GM12878 (cell line): ENCODE measurements around the gene DHX16. TPM values are rescaled to one million over a fixed set of nuclear protein-coding genes. Genes with fewer than 3 reads are reported as not detected.

Source experiments
- ATAC-seq: fragments of 200-7000 bp; cut with Tn5 transposase; 3 replicates; pipeline ENCODE4 v1.9.1; 2020; ENCODE audit warnings: mild to moderate bottlenecking, moderate library complexity
- BruUV-seq: library from RNA; stranded (reverse); fragments of 400-500 nt; replicated peaks from 2 replicates; lab custom pipeline; 2021; lab: Mats Ljungman, UMichigan
- CTCF ChIA-PET: fragments of 300-600 bp; sonication (Branson Sonifier 250); formaldehyde crosslinking; extraction: SDS; loops from one replicate; lab custom pipeline; 2021; ENCODE audit warnings: inconsistent platforms; lab: Yijun Ruan, JAX
- POLR2A ChIA-PET: fragments of 350-600 bp; formaldehyde crosslinking; extraction: SDS; loops from one replicate; lab custom pipeline; 2021; ENCODE audit warnings: inconsistent platforms; lab: Charles Lee
- RAD21 ChIA-PET: fragments of 300-600 bp; sonication (Branson Sonifier 250); formaldehyde crosslinking; loops from one replicate; lab custom pipeline; 2023; ENCODE audit warnings: antibody characterized with exemption; ENCODE audit not compliant: unreplicated experiment; lab: Charles Lee
- SMC1A ChIA-PET: fragments of 300-600 bp; sonication (Branson Sonifier 250); formaldehyde crosslinking; loops from one replicate; lab custom pipeline; 2023; ENCODE audit not compliant: unreplicated experiment, uncharacterized antibody; lab: Charles Lee
- DNase-seq: peaks from one replicate; pipeline ENCODE4 v3.0.0-alpha.2; 2011; ENCODE audit warnings: low read depth, low spot score
- FAIRE-seq: peaks from 3 replicates; lab custom pipeline; 2011; peaks lifted over from hg19 to GRCh38; lab: Jason Lieb, UNC
- H2AFZ ChIP-seq: 2 replicates; pipeline ENCODE4 v1.6.0; 2011; ENCODE audit warnings: low read depth, low read length, control low read depth; ENCODE audit not compliant: control insufficient read depth
- H3K27ac ChIP-seq: 2 replicates; pipeline ENCODE4 v1.5.1; 2011; ENCODE audit warnings: control low read depth; ENCODE audit not compliant: control insufficient read depth, insufficient read depth
- H3K27me3 ChIP-seq, 2 experiments: replicated peaks in 1 of 2; 2 replicates each; pipeline versions ENCODE4 v1.6.0 to v1.6.1; 2011; ENCODE audit warnings: low read length in 1 of 2; ENCODE audit not compliant: control insufficient read depth in 2 of 2, insufficient read depth in 2 of 2
- H3K36me3 ChIP-seq, 2 experiments: 2 replicates each; pipeline ENCODE4 v1.5.1; 2011; ENCODE audit warnings: low read length in 1 of 2; ENCODE audit not compliant: control insufficient read depth in 2 of 2, insufficient read depth in 2 of 2
- H3K4me1 ChIP-seq: 2 replicates; pipeline ENCODE4 v1.6.1; 2011; ENCODE audit warnings: mild to moderate bottlenecking, low read length, moderate library complexity, mixed read lengths; ENCODE audit not compliant: control insufficient read depth, insufficient read depth
- H3K4me2 ChIP-seq: 2 replicates; pipeline ENCODE4 v1.6.0; 2011; ENCODE audit warnings: control low read depth; ENCODE audit not compliant: control insufficient read depth, insufficient read depth
- H3K4me3 ChIP-seq: fragments of 200-600 bp; sonication (generic); 2 replicates; pipeline ENCODE4 v1.5.1; 2016
- H3K79me2 ChIP-seq: 2 replicates; pipeline ENCODE4 v1.6.0; 2011; ENCODE audit warnings: low read length; ENCODE audit not compliant: control insufficient read depth, insufficient read depth
- H3K9ac ChIP-seq: 2 replicates; pipeline ENCODE4 v1.8.0; 2011; ENCODE audit warnings: low read length, control low read depth, mixed read lengths; ENCODE audit not compliant: control insufficient read depth, insufficient read depth
- H3K9me3 ChIP-seq: replicated peaks from 3 replicates; pipeline ENCODE4 v1.5.1; 2011; ENCODE audit warnings: mild to moderate bottlenecking, low read length; ENCODE audit not compliant: control insufficient read depth, insufficient read depth
- H4K20me1 ChIP-seq: 2 replicates; pipeline ENCODE4 v1.6.0; 2011; ENCODE audit not compliant: control insufficient read depth, insufficient read depth
- BHLHE40 ChIP-seq, 2 experiments: fragments of 450-650 bp in 1 of 2; IDR thresholded peaks; 2 replicates each; pipeline ENCODE4 v1.6.1; 2011 to 2017; ENCODE audit warnings: low read depth in 2 of 2, borderline replicate concordance in 1 of 2, improper control_type of control experiment in 1 of 2, low read length in 1 of 2, mild to moderate bottlenecking in 1 of 2
- BMI1 ChIP-seq: fragments of 450-650 bp; IDR thresholded peaks from 2 replicates; pipeline ENCODE4 v1.6.1; 2016; ENCODE audit warnings: mild to moderate bottlenecking, moderate library complexity, borderline replicate concordance
- CBX3 ChIP-seq: fragments of 200-600 bp; sonication (generic); IDR thresholded peaks from 2 replicates; pipeline ENCODE4 v1.6.1; 2016; ENCODE audit warnings: low read depth, borderline replicate concordance
- CHD2 ChIP-seq: IDR thresholded peaks from 2 replicates; pipeline ENCODE4 v1.6.1; 2011; ENCODE audit warnings: low read depth, low read length, improper control_type of control experiment, borderline replicate concordance
- EED ChIP-seq: sonication (generic); IDR thresholded peaks from 2 replicates; pipeline ENCODE4 v1.6.1; 2016; ENCODE audit warnings: antibody characterized with exemption, low read depth
- HCFC1 ChIP-seq: fragments of 150-350 bp; IDR thresholded peaks from 2 replicates; pipeline ENCODE4 v1.6.1; 2014; ENCODE audit warnings: low read length
- IRF5 ChIP-seq: fragments of 450-650 bp; IDR thresholded peaks from 2 replicates; pipeline ENCODE4 v1.6.1; 2017; ENCODE audit warnings: borderline replicate concordance
- LARP7 ChIP-seq: fragments of 450-650 bp; IDR thresholded peaks from 2 replicates; pipeline ENCODE4 v1.6.1; 2017; ENCODE audit warnings: mild to moderate bottlenecking
- MTA2 ChIP-seq: fragments of 450-650 bp; IDR thresholded peaks from 2 replicates; pipeline ENCODE4 v1.6.1; 2016; ENCODE audit warnings: low read depth, mild to moderate bottlenecking, moderate library complexity
- MTA3 ChIP-seq: IDR thresholded peaks from 2 replicates; pipeline ENCODE4 v1.6.1; 2012; ENCODE audit warnings: low read length, inconsistent platforms, borderline replicate concordance
- PAX5 ChIP-seq: IDR thresholded peaks from 2 replicates; pipeline ENCODE4 v1.6.1; 2011; ENCODE audit warnings: low read depth, low read length, borderline replicate concordance
- PML ChIP-seq: IDR thresholded peaks from 2 replicates; pipeline ENCODE4 v1.6.1; 2012; ENCODE audit warnings: low read length, inconsistent platforms
- SP1 ChIP-seq: IDR thresholded peaks from one replicate; pipeline ENCODE4 v1.6.1; 2011; ENCODE audit warnings: low read depth, low read length
- TARDBP ChIP-seq: IDR thresholded peaks from 2 replicates; pipeline ENCODE4 v1.6.1; 2016; ENCODE audit warnings: borderline replicate concordance
- TCF12 ChIP-seq: IDR thresholded peaks from 2 replicates; pipeline ENCODE4 v1.6.1; 2011; ENCODE audit warnings: low read depth, mild to moderate bottlenecking, low read length
- ZBTB4 ChIP-seq: fragments of 450-650 bp; formaldehyde crosslinking; IDR thresholded peaks from 2 replicates; pipeline ENCODE4 v1.4.0; 2022; ENCODE audit warnings: mild to moderate bottlenecking, moderate library complexity
- WGBS: methylation state at CpG from one replicate; pipeline ENCODE4 v1.1.6; 2016; ENCODE audit warnings: low lambda C conversion rate; ENCODE audit not compliant: insufficient replicate concordance, insufficient coverage; ENCODE audit errors: missing lambda C conversion rate; 5-methylcytosine and 5-hydroxymethylcytosine counted together
- in situ Hi-C: fragments of 300-500 bp; cut with MboI; formaldehyde crosslinking; loops from 9 replicates; pipeline ENCODE4 v1.14.3; 2018; ENCODE audit warnings: mixed read lengths
- intact Hi-C: fragments of 100-400 bp; cut with micrococcal nuclease; formaldehyde crosslinking; loops from one replicate; pipeline ENCODE4 v1.14.2; 2022; ENCODE audit not compliant: unreplicated experiment
- polyA plus RNA-seq, 11 experiments: library from polyadenylated mRNA; depleted of rRNA in 4 of 11; unstranded in 6 of 11; stranded (reverse) in 5 of 11; fragments of >200 nt; fragmentation: Nextera tagmentation in 4 of 11; fragmentation: Illumina TruSeq in 1 of 11; extraction: Ambion mirVana in 4 of 11; extraction: Trizol in 1 of 11; gene quantifications; 1 replicate in 1 of 11; 2 replicates in 10 of 11; pipeline versions ENCODE4 v1.2.1 to v1.2.3, GENCODE V29; 2011 to 2016; ENCODE audit warnings: inconsistent platforms in 2 of 11, missing spikeins in 2 of 11, low read depth in 1 of 11
- total RNA-seq, 4 experiments: library from RNA; depleted of rRNA in 3 of 4; stranded (reverse); fragments of >200 nt in 3 of 4; fragmentation: Illumina TruSeq in 1 of 4; extraction: Trizol in 1 of 4; gene quantifications; 2 replicates each; pipeline versions ENCODE4 v1.2.1 to v1.2.3, GENCODE V29; 2013 to 2021
- TF ChIP-seq, protein P1 (sequence below), 3 experiments: IDR thresholded peaks in 2 of 3; conservative IDR thresholded peaks in 1 of 3; 2 replicates each; pipeline ENCODE4 v1.5.1; 2011; ENCODE audit warnings: low read depth in 3 of 3, low read length in 3 of 3, mild to moderate bottlenecking in 3 of 3, control low read depth in 2 of 3, moderate library complexity in 2 of 3, inconsistent platforms in 1 of 3, mixed read lengths in 1 of 3; ENCODE audit not compliant: control insufficient read depth in 2 of 3, insufficient read depth in 1 of 3; ENCODE audit errors: extremely low read depth in 1 of 3

Gene DHX16
- total and polyA plus RNA-seq, 10 of the 15 experiments (the other 5 are each of a cell fraction or from before 2014, with no cell fraction given): 10.1 to 41.4 (median 38.3) TPM

DNA sequence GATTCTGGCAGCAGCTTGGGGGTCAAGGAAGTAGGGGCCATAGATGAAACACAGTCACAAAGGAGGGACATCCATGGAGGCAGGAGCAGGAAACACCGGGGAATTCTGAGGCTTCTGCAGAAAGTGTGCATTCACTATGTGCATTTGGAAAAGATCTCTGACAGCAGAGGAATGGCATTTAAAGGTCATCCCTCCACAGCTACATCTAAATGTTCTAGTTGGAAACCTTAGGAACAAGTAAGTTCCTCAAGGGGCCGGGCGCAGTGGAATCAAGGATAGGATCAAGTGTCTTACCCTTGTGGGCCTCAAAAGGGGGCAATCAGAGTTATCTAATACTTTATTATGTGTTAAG is 17.1 kb downstream of the DHX16 start:
- CTCF ChIA-PET: no interaction called here

More for the DNA sequence above, 17.1 kb downstream of the DHX16 start:
- Histone ChIP-seq H3K9ac (no peak overlapping the region), H3K36me3 (peaks cover 29 to 34% of the 10 kb centered on the region in 2 experiments), H3K4me2 (no peak overlapping the region), H2AFZ (no peak overlapping the region), H3K4me3 (no peak overlapping the region), H3K27me3 (no peaks in the 10 kb centered on the region), H4K20me1 (no peaks in the 10 kb centered on the region), H3K27ac (no peak overlapping the region), H3K79me2 (no peaks in the 10 kb centered on the region), H3K4me1 (no peaks in the 10 kb centered on the region), H3K9me3 (no peaks in the 10 kb centered on the region)
- intact Hi-C loops (no loop called here), in situ Hi-C loops (no loop called here)
- TF ChIP-seq BHLHE40 (IDR thresholded peaks at IDR 0.05; ENCODE audit: borderline replicate concordance in 1 of 2, low read depth in 2 of 2, low read length in 1 of 2) (no peak), PAX5 (no peak), MTA2 (no peak), SP1 (no peak), ZBTB4 (CRISPR knock-in tag) (no peak), LARP7 (no peak), HCFC1 (no peak), TCF12 (no peak), BMI1 (no peak), TARDBP (no peak), PML (no peak), EED (no peak), MTA3 (no peak), CBX3 (no peak), IRF5 (no peak), CHD2 (no peak)
- TF ChIP-seq, protein P1, sequence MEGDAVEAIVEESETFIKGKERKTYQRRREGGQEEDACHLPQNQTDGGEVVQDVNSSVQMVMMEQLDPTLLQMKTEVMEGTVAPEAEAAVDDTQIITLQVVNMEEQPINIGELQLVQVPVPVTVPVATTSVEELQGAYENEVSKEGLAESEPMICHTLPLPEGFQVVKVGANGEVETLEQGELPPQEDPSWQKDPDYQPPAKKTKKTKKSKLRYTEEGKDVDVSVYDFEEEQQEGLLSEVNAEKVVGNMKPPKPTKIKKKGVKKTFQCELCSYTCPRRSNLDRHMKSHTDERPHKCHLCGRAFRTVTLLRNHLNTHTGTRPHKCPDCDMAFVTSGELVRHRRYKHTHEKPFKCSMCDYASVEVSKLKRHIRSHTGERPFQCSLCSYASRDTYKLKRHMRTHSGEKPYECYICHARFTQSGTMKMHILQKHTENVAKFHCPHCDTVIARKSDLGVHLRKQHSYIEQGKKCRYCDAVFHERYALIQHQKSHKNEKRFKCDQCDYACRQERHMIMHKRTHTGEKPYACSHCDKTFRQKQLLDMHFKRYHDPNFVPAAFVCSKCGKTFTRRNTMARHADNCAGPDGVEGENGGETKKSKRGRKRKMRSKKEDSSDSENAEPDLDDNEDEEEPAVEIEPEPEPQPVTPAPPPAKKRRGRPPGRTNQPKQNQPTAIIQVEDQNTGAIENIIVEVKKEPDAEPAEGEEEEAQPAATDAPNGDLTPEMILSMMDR (IDR thresholded peaks at IDR 0.05 in 2 of 3, conservative IDR thresholded peaks at IDR 0.05 in 1 of 3; ENCODE audit: control insufficient read depth in 2 of 3, extremely low read depth in 1 of 3, insufficient read depth in 1 of 3, low read depth in 3 of 3, low read length in 3 of 3): no peak
- BruUV-seq: no TSS peak
- ChIA-PET SMC1A (no interaction called here), POLR2A (no interaction called here), RAD21 (no interaction called here)
- DNase-seq: no peak
- ATAC-seq: no peak
- 96% methylated on average over 3 of the region's 3 CpGs for WGBS
- no peak for FAIRE-seq
